Measurements from ENCODE around the gene SPNS2. TPM values are rescaled to one million over a fixed set of nuclear protein-coding genes. Genes with fewer than 3 reads are reported as not detected.

Gene SPNS2
- total and polyA plus RNA-seq, 4 donors: 4.0 to 9.0 (median 5.2) TPM

DNA sequence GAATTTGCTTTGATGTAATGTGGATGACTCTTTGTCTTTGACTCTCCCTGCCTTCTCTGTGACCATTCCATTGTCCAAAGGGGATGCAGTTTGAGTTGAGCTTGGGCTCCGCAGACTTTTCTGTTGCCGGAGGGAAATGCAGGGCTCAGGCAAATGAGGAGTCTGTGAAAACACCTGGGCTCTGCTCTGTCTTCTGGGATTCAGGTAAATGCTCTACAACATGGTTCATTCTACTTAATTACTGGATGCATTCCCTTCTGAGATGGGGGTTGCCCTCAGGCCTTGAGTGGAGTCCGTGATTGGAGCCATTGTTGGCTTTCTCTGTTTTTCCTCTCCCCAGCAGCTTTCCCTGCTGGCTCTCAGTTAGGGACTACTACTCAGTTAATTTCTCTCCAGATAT lies 26.4 kb upstream of the SPNS2 start (continued):
- TF ChIP-seq, protein P1, sequence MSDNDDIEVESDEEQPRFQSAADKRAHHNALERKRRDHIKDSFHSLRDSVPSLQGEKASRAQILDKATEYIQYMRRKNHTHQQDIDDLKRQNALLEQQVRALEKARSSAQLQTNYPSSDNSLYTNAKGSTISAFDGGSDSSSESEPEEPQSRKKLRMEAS (IDR thresholded peaks at IDR 0.05): no peak

DNA sequence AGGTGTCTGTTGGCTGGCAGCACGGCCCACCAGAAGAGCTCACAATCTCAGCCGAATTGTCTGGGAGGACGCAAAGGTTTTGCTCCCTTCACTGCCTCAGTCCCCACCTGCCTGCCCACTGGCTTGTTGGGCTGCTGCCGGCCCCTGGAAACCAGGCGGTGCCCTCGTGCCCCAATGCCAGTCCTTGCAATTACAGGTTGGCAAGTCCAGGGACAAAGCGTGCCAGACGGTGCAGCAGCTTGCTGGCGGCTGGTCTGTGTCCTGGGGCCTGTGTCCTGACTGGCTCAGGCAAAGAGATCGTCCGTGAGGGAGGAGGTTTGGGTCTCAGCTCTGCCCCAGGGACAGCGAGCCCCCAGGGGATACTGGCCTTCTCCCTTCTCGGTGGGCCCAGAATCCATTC lies 24.6 kb upstream of the SPNS2 start:
- Histone ChIP-seq H3K27me3 (ENCODE audit: control insufficient read depth in 4 of 4, insufficient read depth in 4 of 4, low read length in 3 of 4) (no peaks in the 10 kb centered on the region), H3K9ac (ENCODE audit: low read depth in 1 of 2, low read length in 2 of 2) (no peak overlapping the region), H3K4me1 (ENCODE audit: control insufficient read depth in 4 of 4, insufficient read depth in 4 of 4, low read length in 3 of 4) (peaks cover 0 to 10% (median 8%) of the 10 kb centered on the region in 4 donors), H3K36me3 (ENCODE audit: control insufficient read depth in 4 of 4, insufficient read depth in 3 of 4, low read depth in 1 of 4, low read length in 3 of 4) (no peaks in the 10 kb centered on the region), H3K27ac (ENCODE audit: low read depth in 1 of 2, low read length in 2 of 2) (no peak overlapping the region), H3K4me3 (ENCODE audit: low read depth in 1 of 3, low read length in 3 of 3) (no peak overlapping the region), H3K9me3 (ENCODE audit: control insufficient read depth in 4 of 4, low read length in 3 of 4) (no peaks in the 10 kb centered on the region)
- WGBS: 52% methylated on average over 13 of the region's 13 CpGs
- DNase-seq (ENCODE audit: low spot score): no peak
- TF ChIP-seq FOXA1 (IDR thresholded peaks at IDR 0.05) (no peak), HNF4A (conservative IDR thresholded peaks at IDR 0.05) (peak in 1 of 2 donors; percentile 26)

DNA sequence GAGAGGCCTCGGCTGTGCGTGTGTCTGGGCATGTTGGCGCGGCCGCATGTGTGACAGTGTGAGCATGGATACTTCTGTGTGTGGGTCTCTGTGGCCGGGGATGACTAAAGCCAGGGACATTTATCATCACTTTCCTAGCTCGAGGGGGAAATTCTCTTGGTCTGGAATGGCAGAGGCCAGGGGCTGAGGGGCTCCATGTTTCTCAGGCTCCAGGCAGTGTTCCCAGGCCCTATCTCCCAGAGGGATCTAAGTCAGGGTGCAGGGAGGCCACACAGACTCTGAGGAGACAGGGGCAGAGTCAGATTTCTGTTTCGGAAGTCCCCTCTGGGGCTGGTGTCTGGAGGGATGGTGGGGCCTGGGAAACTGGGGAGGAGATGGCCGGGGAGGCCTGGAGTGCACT lies 23.7 kb upstream of the SPNS2 start:
- TF ChIP-seq JUND (IDR thresholded peaks at IDR 0.05) (no peak), FOXA2 (IDR thresholded peaks at IDR 0.05) (no peak), HNF4A (conservative IDR thresholded peaks at IDR 0.05) (no peak), NR2F2 (IDR thresholded peaks at IDR 0.05) (no peak), GABPA (IDR thresholded peaks at IDR 0.05 in 1 of 2, conservative IDR thresholded peaks at IDR 0.05 in 1 of 2) (no peak), EGR1 (IDR thresholded peaks at IDR 0.05; ENCODE audit: low read depth in 2 of 2) (no peak), HNF4G (IDR thresholded peaks at IDR 0.05) (no peak), TAF1 (conservative IDR thresholded peaks at IDR 0.05) (no peak), RAD21 (IDR thresholded peaks at IDR 0.05) (no peak), FOXA1 (IDR thresholded peaks at IDR 0.05) (no peak), RXRA (IDR thresholded peaks at IDR 0.05) (no peak), YY1 (IDR thresholded peaks at IDR 0.05) (no peak), SP1 (IDR thresholded peaks at IDR 0.05) (no peak)
- TF ChIP-seq, protein P2, sequence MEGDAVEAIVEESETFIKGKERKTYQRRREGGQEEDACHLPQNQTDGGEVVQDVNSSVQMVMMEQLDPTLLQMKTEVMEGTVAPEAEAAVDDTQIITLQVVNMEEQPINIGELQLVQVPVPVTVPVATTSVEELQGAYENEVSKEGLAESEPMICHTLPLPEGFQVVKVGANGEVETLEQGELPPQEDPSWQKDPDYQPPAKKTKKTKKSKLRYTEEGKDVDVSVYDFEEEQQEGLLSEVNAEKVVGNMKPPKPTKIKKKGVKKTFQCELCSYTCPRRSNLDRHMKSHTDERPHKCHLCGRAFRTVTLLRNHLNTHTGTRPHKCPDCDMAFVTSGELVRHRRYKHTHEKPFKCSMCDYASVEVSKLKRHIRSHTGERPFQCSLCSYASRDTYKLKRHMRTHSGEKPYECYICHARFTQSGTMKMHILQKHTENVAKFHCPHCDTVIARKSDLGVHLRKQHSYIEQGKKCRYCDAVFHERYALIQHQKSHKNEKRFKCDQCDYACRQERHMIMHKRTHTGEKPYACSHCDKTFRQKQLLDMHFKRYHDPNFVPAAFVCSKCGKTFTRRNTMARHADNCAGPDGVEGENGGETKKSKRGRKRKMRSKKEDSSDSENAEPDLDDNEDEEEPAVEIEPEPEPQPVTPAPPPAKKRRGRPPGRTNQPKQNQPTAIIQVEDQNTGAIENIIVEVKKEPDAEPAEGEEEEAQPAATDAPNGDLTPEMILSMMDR (IDR thresholded peaks at IDR 0.05; ENCODE audit: low read depth, low read length, missing input control): no peak
- TF ChIP-seq, protein P1 (IDR thresholded peaks at IDR 0.05): no peak
- TF ChIP-seq, protein P3, sequence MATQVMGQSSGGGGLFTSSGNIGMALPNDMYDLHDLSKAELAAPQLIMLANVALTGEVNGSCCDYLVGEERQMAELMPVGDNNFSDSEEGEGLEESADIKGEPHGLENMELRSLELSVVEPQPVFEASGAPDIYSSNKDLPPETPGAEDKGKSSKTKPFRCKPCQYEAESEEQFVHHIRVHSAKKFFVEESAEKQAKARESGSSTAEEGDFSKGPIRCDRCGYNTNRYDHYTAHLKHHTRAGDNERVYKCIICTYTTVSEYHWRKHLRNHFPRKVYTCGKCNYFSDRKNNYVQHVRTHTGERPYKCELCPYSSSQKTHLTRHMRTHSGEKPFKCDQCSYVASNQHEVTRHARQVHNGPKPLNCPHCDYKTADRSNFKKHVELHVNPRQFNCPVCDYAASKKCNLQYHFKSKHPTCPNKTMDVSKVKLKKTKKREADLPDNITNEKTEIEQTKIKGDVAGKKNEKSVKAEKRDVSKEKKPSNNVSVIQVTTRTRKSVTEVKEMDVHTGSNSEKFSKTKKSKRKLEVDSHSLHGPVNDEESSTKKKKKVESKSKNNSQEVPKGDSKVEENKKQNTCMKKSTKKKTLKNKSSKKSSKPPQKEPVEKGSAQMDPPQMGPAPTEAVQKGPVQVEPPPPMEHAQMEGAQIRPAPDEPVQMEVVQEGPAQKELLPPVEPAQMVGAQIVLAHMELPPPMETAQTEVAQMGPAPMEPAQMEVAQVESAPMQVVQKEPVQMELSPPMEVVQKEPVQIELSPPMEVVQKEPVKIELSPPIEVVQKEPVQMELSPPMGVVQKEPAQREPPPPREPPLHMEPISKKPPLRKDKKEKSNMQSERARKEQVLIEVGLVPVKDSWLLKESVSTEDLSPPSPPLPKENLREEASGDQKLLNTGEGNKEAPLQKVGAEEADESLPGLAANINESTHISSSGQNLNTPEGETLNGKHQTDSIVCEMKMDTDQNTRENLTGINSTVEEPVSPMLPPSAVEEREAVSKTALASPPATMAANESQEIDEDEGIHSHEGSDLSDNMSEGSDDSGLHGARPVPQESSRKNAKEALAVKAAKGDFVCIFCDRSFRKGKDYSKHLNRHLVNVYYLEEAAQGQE (IDR thresholded peaks at IDR 0.05): no peak
- TF ChIP-seq, protein P4, sequence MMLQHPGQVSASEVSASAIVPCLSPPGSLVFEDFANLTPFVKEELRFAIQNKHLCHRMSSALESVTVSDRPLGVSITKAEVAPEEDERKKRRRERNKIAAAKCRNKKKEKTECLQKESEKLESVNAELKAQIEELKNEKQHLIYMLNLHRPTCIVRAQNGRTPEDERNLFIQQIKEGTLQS (IDR thresholded peaks at IDR 0.05): no peak
- TF ChIP-seq, protein P5, sequence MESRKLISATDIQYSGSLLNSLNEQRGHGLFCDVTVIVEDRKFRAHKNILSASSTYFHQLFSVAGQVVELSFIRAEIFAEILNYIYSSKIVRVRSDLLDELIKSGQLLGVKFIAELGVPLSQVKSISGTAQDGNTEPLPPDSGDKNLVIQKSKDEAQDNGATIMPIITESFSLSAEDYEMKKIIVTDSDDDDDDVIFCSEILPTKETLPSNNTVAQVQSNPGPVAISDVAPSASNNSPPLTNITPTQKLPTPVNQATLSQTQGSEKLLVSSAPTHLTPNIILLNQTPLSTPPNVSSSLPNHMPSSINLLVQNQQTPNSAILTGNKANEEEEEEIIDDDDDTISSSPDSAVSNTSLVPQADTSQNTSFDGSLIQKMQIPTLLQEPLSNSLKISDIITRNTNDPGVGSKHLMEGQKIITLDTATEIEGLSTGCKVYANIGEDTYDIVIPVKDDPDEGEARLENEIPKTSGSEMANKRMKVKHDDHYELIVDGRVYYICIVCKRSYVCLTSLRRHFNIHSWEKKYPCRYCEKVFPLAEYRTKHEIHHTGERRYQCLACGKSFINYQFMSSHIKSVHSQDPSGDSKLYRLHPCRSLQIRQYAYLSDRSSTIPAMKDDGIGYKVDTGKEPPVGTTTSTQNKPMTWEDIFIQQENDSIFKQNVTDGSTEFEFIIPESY (IDR thresholded peaks at IDR 0.05): no peak
- H3K9me3 ChIP-seq (ENCODE audit: control insufficient read depth in 4 of 4, low read length in 3 of 4): no peaks in the 10 kb centered on the region
- no peaks in the 10 kb centered on the region for H3K27me3 ChIP-seq (ENCODE audit: control insufficient read depth in 4 of 4, insufficient read depth in 4 of 4, low read length in 3 of 4)
- no peaks in the 10 kb centered on the region for H3K36me3 ChIP-seq (ENCODE audit: control insufficient read depth in 4 of 4, insufficient read depth in 3 of 4, low read depth in 1 of 4, low read length in 3 of 4)
- WGBS: 92% methylated on average over 9 of the region's 9 CpGs
- H3K27ac ChIP-seq (ENCODE audit: low read depth in 1 of 2, low read length in 2 of 2): no peak overlapping the region
- no peak overlapping the region for H3K9ac ChIP-seq (ENCODE audit: low read depth in 1 of 2, low read length in 2 of 2)
- H3K4me1 ChIP-seq (ENCODE audit: control insufficient read depth in 4 of 4, insufficient read depth in 4 of 4, low read length in 3 of 4): peaks cover 0 to 10% (median 8%) of the 10 kb centered on the region in 4 donors
- H3K4me3 ChIP-seq (ENCODE audit: low read depth in 1 of 3, low read length in 3 of 3): no peak overlapping the region
- no peak for DNase-seq (ENCODE audit: low spot score)

Measured in liver (tissue), 9 donors.